K562 (cell line): ENCODE measurements around the gene C1orf116. TPM values are rescaled to one million over a fixed set of nuclear protein-coding genes. Genes with fewer than 3 reads are reported as not detected.

Experiments
- BRCA1 ChIP-seq, 2 experiments: fragments of 450-650 bp in 1 of 2; sonication (generic) in 1 of 2; formaldehyde crosslinking in 1 of 2; IDR thresholded peaks; 2 replicates each; pipeline versions ENCODE4 v1.5.0 to v1.6.1; 2017 to 2020; ENCODE audit warnings: mild to moderate bottlenecking in 1 of 2, missing genetic modification reagents in 1 of 2
- GTF2A2 ChIP-seq: IDR thresholded peaks from 2 replicates; pipeline ENCODE4 v1.6.1; 2016; ENCODE audit warnings: mild to moderate bottlenecking, missing genetic modification characterization, missing compliant biosample characterization
- MAZ ChIP-seq, 2 experiments: fragments of 450-650 bp in 1 of 2; sonication (generic) in 1 of 2; formaldehyde crosslinking; IDR thresholded peaks in 1 of 2; conservative IDR thresholded peaks in 1 of 2; 2 replicates each; pipeline versions ENCODE4 v1.4.0 to v1.5.0; 2020; ENCODE audit warnings: mild to moderate bottlenecking in 1 of 2, missing genetic modification reagents in 1 of 2
- NEUROD1 ChIP-seq: fragments of 150-350 bp; IDR thresholded peaks from 2 replicates; pipeline ENCODE4 v1.6.1; 2014; ENCODE audit warnings: borderline replicate concordance, low read length, low read depth; ENCODE audit not compliant: partially characterized antibody
- PHF8 ChIP-seq: fragments of 200-600 bp; sonication (generic); IDR thresholded peaks from 2 replicates; pipeline ENCODE4 v1.6.1; 2012; ENCODE audit warnings: mixed run types, mild to moderate bottlenecking, inconsistent platforms, low read length, moderate library complexity, borderline replicate concordance
- POLR3G ChIP-seq: IDR thresholded peaks from 2 replicates; pipeline ENCODE4 v1.6.1; 2011; ENCODE audit not compliant: insufficient read length, insufficient replicate concordance; ENCODE audit errors: extremely low read depth
- RBFOX2 ChIP-seq: fragments of 200-400 bp; formaldehyde crosslinking; IDR thresholded peaks from 2 replicates; pipeline ENCODE4 v1.6.1; 2017; ENCODE audit warnings: low read depth, mild to moderate bottlenecking, low read length, moderate library complexity
- SAFB2 ChIP-seq: fragments of 200-400 bp; formaldehyde crosslinking; IDR thresholded peaks from 2 replicates; pipeline ENCODE4 v1.6.1; 2018; ENCODE audit warnings: borderline replicate concordance, low read length, low read depth, moderate library complexity; ENCODE audit not compliant: severe bottlenecking
- SIRT6 ChIP-seq: IDR thresholded peaks from one replicate; pipeline ENCODE4 v1.6.1; 2012; ENCODE audit warnings: low read depth, mild to moderate bottlenecking, control low read depth, inconsistent platforms, low read length, moderate library complexity
- SMAD1 ChIP-seq: fragments of 150-350 bp; IDR thresholded peaks from 2 replicates; pipeline ENCODE4 v1.6.1; 2014; ENCODE audit warnings: low read length, low read depth; ENCODE audit not compliant: partially characterized antibody
- TCFL5 ChIP-seq: fragments of 250-450 bp; sonication (Bioruptor Pico); conservative IDR thresholded peaks from 2 replicates; pipeline ENCODE4 v1.6.1; 2021; ENCODE audit warnings: mild to moderate bottlenecking, moderate library complexity, matching md5 sums
- TEAD4 ChIP-seq, 2 experiments: sonication (generic) in 1 of 2; formaldehyde crosslinking in 1 of 2; IDR thresholded peaks; 2 replicates each; pipeline versions ENCODE4 v1.6.1 to v1.8.0; 2012 to 2022; ENCODE audit warnings: borderline replicate concordance in 1 of 2, inconsistent platforms in 1 of 2, low read length in 1 of 2, mild to moderate bottlenecking in 1 of 2, missing genetic modification reagents in 1 of 2
- THAP7 ChIP-seq: fragments of 250-450 bp; sonication (Bioruptor Pico); IDR thresholded peaks from 2 replicates; pipeline ENCODE4 v1.5.0; 2021
- ZC3H11A ChIP-seq: IDR thresholded peaks from 2 replicates; pipeline ENCODE4 v1.6.1; 2012; ENCODE audit warnings: low read depth, low read length, improper control_type of control experiment
- ZNF3 ChIP-seq: fragments of 250-450 bp; sonication (Bioruptor Pico); IDR thresholded peaks from 2 replicates; pipeline ENCODE4 v1.5.0; 2021; ENCODE audit warnings: mild to moderate bottlenecking, moderate library complexity
- ZNF507 ChIP-seq: conservative IDR thresholded peaks from 2 replicates; pipeline ENCODE4 v1.6.1; 2017; ENCODE audit warnings: missing genetic modification characterization, missing compliant biosample characterization
- ZNF57 ChIP-seq: fragments of 450-650 bp; formaldehyde crosslinking; IDR thresholded peaks from 2 replicates; pipeline ENCODE4 v1.4.0; 2020; ENCODE audit warnings: mild to moderate bottlenecking, moderate library complexity
- ZNF778 ChIP-seq: fragments of 450-650 bp; formaldehyde crosslinking; IDR thresholded peaks from 2 replicates; pipeline ENCODE4 v1.4.0; 2020; ENCODE audit warnings: mild to moderate bottlenecking, moderate library complexity
- ZNF830 ChIP-seq: fragments of 250-450 bp; sonication (Bioruptor Pico); IDR thresholded peaks from 2 replicates; pipeline ENCODE4 v1.5.0; 2021; ENCODE audit warnings: mild to moderate bottlenecking
- polyA plus RNA-seq, 8 experiments: library from polyadenylated mRNA; depleted of rRNA in 4 of 8; stranded (reverse) in 5 of 8; unstranded in 3 of 8; fragments of >200 nt; fragmentation: Nextera tagmentation in 2 of 8; fragmentation: Illumina TruSeq in 1 of 8; extraction: Ambion mirVana in 2 of 8; extraction: Trizol in 1 of 8; gene quantifications; 2 replicates each; pipeline versions ENCODE4 v1.2.1 to v1.2.3, GENCODE V29; 2011 to 2014; ENCODE audit warnings: inconsistent platforms in 1 of 8, missing spikeins in 1 of 8
- total RNA-seq, 7 experiments: library from RNA; depleted of rRNA in 6 of 7; stranded (reverse); fragments of >200 nt in 6 of 7; fragmentation: Illumina TruSeq in 2 of 7; extraction: Trizol in 2 of 7; gene quantifications; 2 replicates each; pipeline versions ENCODE4 v1.2.1 to v1.2.3, GENCODE V29; 2011 to 2021; ENCODE audit warnings: low replicate concordance in 1 of 7
- TF ChIP-seq, protein P1 (sequence below): fragments of 450-650 bp; IDR thresholded peaks from 2 replicates; pipeline ENCODE4 v1.7.0; 2016; ENCODE audit warnings: borderline replicate concordance
- TF ChIP-seq, protein P2 (sequence below): sonication (generic); formaldehyde crosslinking; IDR thresholded peaks from 2 replicates; pipeline ENCODE4 v1.8.0; 2022; ENCODE audit warnings: missing genetic modification reagents, mild to moderate bottlenecking, borderline replicate concordance

C1orf116 gene
- total and polyA plus RNA-seq, 9 of the 15 experiments (the other 6 are each of a cell fraction or from before 2014, with no cell fraction given), result 0.62 to 3.0 (median 0.95) TPM

- TF ChIP-seq MAZ (CRISPR knock-in tag; conservative IDR thresholded peaks at IDR 0.05 in 1 of 2, IDR thresholded peaks at IDR 0.05 in 1 of 2), result peak; percentile 94 to 100
- peak; percentile 99 for TF ChIP-seq TEAD4 (IDR thresholded peaks at IDR 0.05; ENCODE audit: low read length)
- TF ChIP-seq TEAD4 (CRISPR knock-in tag; IDR thresholded peaks at IDR 0.05; ENCODE audit: borderline replicate concordance), result no peak; the same call in 1 of the 2 replicates
- TF ChIP-seq, protein P1, sequence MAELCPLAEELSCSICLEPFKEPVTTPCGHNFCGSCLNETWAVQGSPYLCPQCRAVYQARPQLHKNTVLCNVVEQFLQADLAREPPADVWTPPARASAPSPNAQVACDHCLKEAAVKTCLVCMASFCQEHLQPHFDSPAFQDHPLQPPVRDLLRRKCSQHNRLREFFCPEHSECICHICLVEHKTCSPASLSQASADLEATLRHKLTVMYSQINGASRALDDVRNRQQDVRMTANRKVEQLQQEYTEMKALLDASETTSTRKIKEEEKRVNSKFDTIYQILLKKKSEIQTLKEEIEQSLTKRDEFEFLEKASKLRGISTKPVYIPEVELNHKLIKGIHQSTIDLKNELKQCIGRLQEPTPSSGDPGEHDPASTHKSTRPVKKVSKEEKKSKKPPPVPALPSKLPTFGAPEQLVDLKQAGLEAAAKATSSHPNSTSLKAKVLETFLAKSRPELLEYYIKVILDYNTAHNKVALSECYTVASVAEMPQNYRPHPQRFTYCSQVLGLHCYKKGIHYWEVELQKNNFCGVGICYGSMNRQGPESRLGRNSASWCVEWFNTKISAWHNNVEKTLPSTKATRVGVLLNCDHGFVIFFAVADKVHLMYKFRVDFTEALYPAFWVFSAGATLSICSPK, result no peak
- peak; percentile 81; the same call in 1 of the 2 replicates for TF ChIP-seq ZNF57 (CRISPR knock-in tag)
- no peak for TF ChIP-seq SAFB2
- no peak for TF ChIP-seq BRCA1 (IDR thresholded peaks at IDR 0.05)
- TF ChIP-seq BRCA1 (CRISPR knock-in tag; IDR thresholded peaks at IDR 0.05), result no peak
- TF ChIP-seq ZNF778 (CRISPR knock-in tag), result no peak
- TF ChIP-seq SIRT6, result no peak
- TF ChIP-seq THAP7 (CRISPR knock-in tag), result peak; percentile 54; the same call in 1 of the 2 replicates
- peak; percentile 95 for TF ChIP-seq SMAD1
- TF ChIP-seq ZNF830 (CRISPR knock-in tag), result peak; percentile 89; the same call in 1 of the 2 replicates
- TF ChIP-seq RBFOX2, result peak; percentile 82
- peak; percentile 97 for TF ChIP-seq NEUROD1
- peak; percentile 97 for TF ChIP-seq TCFL5 (CRISPR knock-in tag)
- no peak for TF ChIP-seq ZC3H11A
- TF ChIP-seq POLR3G, result no peak
- TF ChIP-seq ZNF507 (tag), result no peak
- peak; percentile 74; the same call in 1 of the 2 replicates for TF ChIP-seq PHF8
- no peak for TF ChIP-seq ZNF3 (CRISPR knock-in tag)
- peak; percentile 91 for TF ChIP-seq GTF2A2 (tag)
- TF ChIP-seq, protein P2, sequence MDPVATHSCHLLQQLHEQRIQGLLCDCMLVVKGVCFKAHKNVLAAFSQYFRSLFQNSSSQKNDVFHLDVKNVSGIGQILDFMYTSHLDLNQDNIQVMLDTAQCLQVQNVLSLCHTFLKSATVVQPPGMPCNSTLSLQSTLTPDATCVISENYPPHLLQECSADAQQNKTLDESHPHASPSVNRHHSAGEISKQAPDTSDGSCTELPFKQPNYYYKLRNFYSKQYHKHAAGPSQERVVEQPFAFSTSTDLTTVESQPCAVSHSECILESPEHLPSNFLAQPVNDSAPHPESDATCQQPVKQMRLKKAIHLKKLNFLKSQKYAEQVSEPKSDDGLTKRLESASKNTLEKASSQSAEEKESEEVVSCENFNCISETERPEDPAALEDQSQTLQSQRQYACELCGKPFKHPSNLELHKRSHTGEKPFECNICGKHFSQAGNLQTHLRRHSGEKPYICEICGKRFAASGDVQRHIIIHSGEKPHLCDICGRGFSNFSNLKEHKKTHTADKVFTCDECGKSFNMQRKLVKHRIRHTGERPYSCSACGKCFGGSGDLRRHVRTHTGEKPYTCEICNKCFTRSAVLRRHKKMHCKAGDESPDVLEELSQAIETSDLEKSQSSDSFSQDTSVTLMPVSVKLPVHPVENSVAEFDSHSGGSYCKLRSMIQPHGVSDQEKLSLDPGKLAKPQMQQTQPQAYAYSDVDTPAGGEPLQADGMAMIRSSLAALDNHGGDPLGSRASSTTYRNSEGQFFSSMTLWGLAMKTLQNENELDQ (CRISPR knock-in tag), result no peak
Observed at GRCh38 chr1:207024202-207025145, 8.1 kb downstream of the C1orf116 start (continued).
